Activated T-helper 2 cell treated with anti-CD3 and anti-CD28 coated beads, Interferon-gamma antibody, Interleukin-2, Interleukin-4, amounts not matched to agents 10 μg/mL and 5 μg/mL and 100 μg/mL, durations not matched to agents 14 hours and 24 hours and 36 hours (primary cell): ENCODE results near the gene KLHL8. TPM values are rescaled to one million over a fixed set of nuclear protein-coding genes. Genes with fewer than 3 reads are reported as not detected.
"Not testable (repeated sequence)": the region's sequence is repeated elsewhere in the genome, so short reads cannot be mapped to it uniquely, and the experiment has no call there.

ENCODE experiments used
- DNase-seq: peaks from one replicate; pipeline ENCODE4 v3.0.0; 2021; ENCODE audit warnings: low spot score
- H3K27ac Mint-ChIP-seq: one replicate; pipeline ENCODE4 v1.8.0; 2021; ENCODE audit warnings: mixed read lengths
- H3K27me3 Mint-ChIP-seq: one replicate; pipeline ENCODE4 v1.8.0; 2021; ENCODE audit warnings: low read depth, mixed read lengths
- H3K36me3 Mint-ChIP-seq: one replicate; pipeline ENCODE4 v1.8.0; 2021; ENCODE audit warnings: low read depth, mixed read lengths
- H3K4me1 Mint-ChIP-seq: one replicate; pipeline ENCODE4 v1.8.0; 2021; ENCODE audit warnings: low read depth, mixed read lengths
- H3K4me3 Mint-ChIP-seq: one replicate; pipeline ENCODE4 v1.8.0; 2021; ENCODE audit warnings: low read depth, mild to moderate bottlenecking, moderate library complexity, mixed read lengths
- H3K9me3 Mint-ChIP-seq: one replicate; pipeline ENCODE4 v1.8.0; 2021; ENCODE audit warnings: mixed read lengths
- intact Hi-C: fragments of 100-400 bp; cut with micrococcal nuclease; formaldehyde crosslinking; loops from one replicate; pipeline ENCODE4 v1.15.1; 2023
- total RNA-seq: library from RNA; stranded (reverse); gene quantifications from 2 replicates; pipeline ENCODE4 v1.2.3, GENCODE V29; 2022

KLHL8 gene
- total RNA-seq, 1 donor from 2014 or later = 12.3 TPM

- Mint-ChIP-seq H3K4me1 (peaks cover 18% of the 10 kb centered on the region), H3K4me3 (peak overlapping the region; percentile 89), H3K36me3 (no peaks in the 10 kb centered on the region), H3K27me3 (peaks cover 6% of the 10 kb centered on the region), H3K27ac (peak overlapping the region; percentile 82), H3K9me3 (no peaks in the 10 kb centered on the region)
- intact Hi-C loops = loop anchor here (1.0 to 2.0 kb wide), 4 partner anchors 15 to 283 kb away; no protein-coding TSS in a partner anchor
- no peak for DNase-seq
These were observed 755 bp downstream of the KLHL8 start for GRCh38 chr4:87219632-87220093.

GRCh38 chr4:87217235-87217763, 3.1 kb downstream of the KLHL8 start:
- H3K27me3 Mint-ChIP-seq, intact Hi-C loops, H3K4me3 Mint-ChIP-seq, DNase-seq, H3K27ac Mint-ChIP-seq, H3K36me3 Mint-ChIP-seq, H3K9me3 Mint-ChIP-seq: not testable (repeated sequence)
- peaks cover 18% of the 10 kb centered on the region for H3K4me1 Mint-ChIP-seq

GRCh38 chr4:87216469-87216868, 3.9 kb downstream of the KLHL8 start:
- no peaks in the 10 kb centered on the region for H3K36me3 Mint-ChIP-seq
- H3K4me3 Mint-ChIP-seq = no peak overlapping the region
- peaks cover 17% of the 10 kb centered on the region for H3K4me1 Mint-ChIP-seq
- H3K27ac Mint-ChIP-seq = no peak overlapping the region
- intact Hi-C loops = no loop called here
- no peak for DNase-seq
- H3K27me3 Mint-ChIP-seq = no peaks in the 10 kb centered on the region
- H3K9me3 Mint-ChIP-seq = no peaks in the 10 kb centered on the region

DNA sequence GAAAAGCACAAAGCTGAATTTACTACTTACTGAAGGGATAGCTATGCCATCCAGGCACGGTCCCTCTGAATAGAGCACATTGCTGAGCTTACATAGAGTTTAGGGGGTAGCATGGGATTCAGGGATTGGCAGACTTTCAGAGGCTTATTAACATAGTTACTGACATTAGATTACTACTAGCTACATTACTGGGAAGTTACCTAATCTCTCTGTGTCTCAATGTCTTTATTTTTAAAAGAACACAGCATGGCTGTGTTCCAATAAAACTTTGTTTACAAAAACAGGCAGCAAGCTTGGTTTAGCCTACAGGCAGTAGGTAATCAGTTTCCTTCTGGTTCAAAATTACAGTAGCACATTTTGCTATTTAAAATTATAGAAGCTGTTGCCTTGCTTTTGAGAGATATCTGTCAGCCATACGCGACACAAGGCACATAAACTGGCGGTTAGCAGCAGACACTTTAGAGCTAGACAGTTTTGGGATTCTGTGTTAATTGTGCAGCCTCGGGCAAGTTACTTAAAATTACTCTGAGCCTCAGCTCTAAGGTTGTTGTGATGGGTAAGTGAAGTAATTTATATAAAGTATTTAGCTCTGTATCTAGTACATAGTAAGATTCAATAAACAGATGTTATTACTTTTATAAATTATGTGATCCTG, 6.9 kb downstream of the KLHL8 start:
- H3K27me3 Mint-ChIP-seq = no peaks in the 10 kb centered on the region
- no peak overlapping the region for H3K27ac Mint-ChIP-seq
- intact Hi-C loops = no loop called here
- no peak overlapping the region for H3K4me3 Mint-ChIP-seq
- no peak for DNase-seq
- peaks cover 19% of the 10 kb centered on the region for H3K4me1 Mint-ChIP-seq
- H3K36me3 Mint-ChIP-seq = no peaks in the 10 kb centered on the region
- H3K9me3 Mint-ChIP-seq = no peaks in the 10 kb centered on the region

GRCh38 chr4:87211249-87211952, 9.0 kb downstream of the KLHL8 start:
- DNase-seq = no peak
- Mint-ChIP-seq H3K4me1 (peaks cover 13% of the 10 kb centered on the region), H3K4me3 (no peak overlapping the region), H3K27me3 (no peaks in the 10 kb centered on the region), H3K27ac (no peak overlapping the region), H3K9me3 (no peaks in the 10 kb centered on the region), H3K36me3 (peaks cover 11% of the 10 kb centered on the region)
- intact Hi-C loops = no loop called here

DNA sequence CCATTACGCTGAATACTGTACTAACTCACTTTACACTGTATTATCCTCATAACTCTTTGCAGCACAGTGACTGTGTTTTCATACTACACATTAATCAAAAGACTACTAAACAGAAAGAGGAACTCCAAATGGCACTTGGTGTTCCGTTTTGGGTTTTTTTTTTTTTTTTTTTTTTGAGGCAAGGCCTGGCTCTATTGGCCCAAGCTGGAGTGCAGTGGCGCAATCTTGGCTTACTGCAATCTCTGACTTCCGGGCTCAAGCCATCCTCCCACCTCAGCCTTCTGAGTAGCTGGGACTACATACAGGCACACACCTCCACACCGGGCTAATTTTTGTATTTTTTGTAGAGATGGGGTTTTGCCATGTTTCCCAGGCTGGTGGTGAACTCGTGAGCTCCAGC, 10.7 kb downstream of the KLHL8 start:
- peak overlapping the region; percentile 39 for H3K4me3 Mint-ChIP-seq
- peaks cover 12% of the 10 kb centered on the region for H3K4me1 Mint-ChIP-seq
- no peaks in the 10 kb centered on the region for H3K27me3 Mint-ChIP-seq
- no peak for DNase-seq
- intact Hi-C loops = no loop called here
- H3K36me3 Mint-ChIP-seq = peaks cover 15% of the 10 kb centered on the region
- no peak overlapping the region for H3K27ac Mint-ChIP-seq
- H3K9me3 Mint-ChIP-seq = peaks cover 6% of the 10 kb centered on the region

GRCh38 chr4:87209182-87209581, 11.2 kb downstream of the KLHL8 start:
- intact Hi-C loops = no loop called here
- no peak overlapping the region for H3K4me3 Mint-ChIP-seq
- peaks cover 11% of the 10 kb centered on the region for H3K9me3 Mint-ChIP-seq
- H3K4me1 Mint-ChIP-seq = peaks cover 12% of the 10 kb centered on the region
- no peak overlapping the region for H3K27ac Mint-ChIP-seq
- DNase-seq = no peak
- no peaks in the 10 kb centered on the region for H3K27me3 Mint-ChIP-seq
- H3K36me3 Mint-ChIP-seq = peaks cover 15% of the 10 kb centered on the region

GRCh38 chr4:87204559-87204958, 15.9 kb downstream of the KLHL8 start:
- H3K4me1 Mint-ChIP-seq = peaks cover 4% of the 10 kb centered on the region
- peaks cover 38% of the 10 kb centered on the region for H3K9me3 Mint-ChIP-seq
- intact Hi-C loops = no loop called here
- DNase-seq = no peak
- no peak overlapping the region for H3K4me3 Mint-ChIP-seq
- peaks cover 23% of the 10 kb centered on the region for H3K36me3 Mint-ChIP-seq
- H3K27ac Mint-ChIP-seq = no peak overlapping the region
- no peaks in the 10 kb centered on the region for H3K27me3 Mint-ChIP-seq

DNA sequence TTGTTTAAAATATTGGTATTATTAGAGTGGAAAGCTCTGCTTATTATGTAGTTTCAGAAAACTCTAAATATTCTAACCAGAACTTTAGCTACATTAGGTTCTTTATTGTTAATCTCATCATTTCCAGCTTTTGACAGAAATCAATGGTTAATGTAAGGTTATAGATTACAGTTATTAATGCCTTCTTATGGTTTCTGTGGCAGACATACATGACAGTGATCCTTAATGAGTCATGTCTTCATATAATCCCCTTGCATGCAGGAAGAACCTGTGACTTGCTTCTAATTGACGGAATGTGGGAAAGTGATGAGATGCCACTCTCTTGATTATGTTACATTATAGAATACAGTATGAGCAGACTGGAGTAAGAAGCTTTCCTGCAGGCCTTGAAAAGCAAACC, 23.5 kb downstream of the KLHL8 start:
- Mint-ChIP-seq H3K9me3 (peaks cover 9% of the 10 kb centered on the region), H3K27ac (no peak overlapping the region), H3K36me3 (no peaks in the 10 kb centered on the region), H3K4me1 (peaks cover 25% of the 10 kb centered on the region), H3K4me3 (no peak overlapping the region), H3K27me3 (no peaks in the 10 kb centered on the region)
- DNase-seq = no peak
- intact Hi-C loops = no loop called here

- no peak overlapping the region for H3K27ac Mint-ChIP-seq
- H3K4me3 Mint-ChIP-seq = no peak overlapping the region
- intact Hi-C loops = no loop called here
- H3K36me3 Mint-ChIP-seq = no peaks in the 10 kb centered on the region
- peaks cover 29% of the 10 kb centered on the region for H3K4me1 Mint-ChIP-seq
- no peaks in the 10 kb centered on the region for H3K27me3 Mint-ChIP-seq
- no peak for DNase-seq
- H3K9me3 Mint-ChIP-seq = peaks cover 1% of the 10 kb centered on the region
These were observed 24.3 kb downstream of the KLHL8 start for GRCh38 chr4:87196146-87196545.

DNA sequence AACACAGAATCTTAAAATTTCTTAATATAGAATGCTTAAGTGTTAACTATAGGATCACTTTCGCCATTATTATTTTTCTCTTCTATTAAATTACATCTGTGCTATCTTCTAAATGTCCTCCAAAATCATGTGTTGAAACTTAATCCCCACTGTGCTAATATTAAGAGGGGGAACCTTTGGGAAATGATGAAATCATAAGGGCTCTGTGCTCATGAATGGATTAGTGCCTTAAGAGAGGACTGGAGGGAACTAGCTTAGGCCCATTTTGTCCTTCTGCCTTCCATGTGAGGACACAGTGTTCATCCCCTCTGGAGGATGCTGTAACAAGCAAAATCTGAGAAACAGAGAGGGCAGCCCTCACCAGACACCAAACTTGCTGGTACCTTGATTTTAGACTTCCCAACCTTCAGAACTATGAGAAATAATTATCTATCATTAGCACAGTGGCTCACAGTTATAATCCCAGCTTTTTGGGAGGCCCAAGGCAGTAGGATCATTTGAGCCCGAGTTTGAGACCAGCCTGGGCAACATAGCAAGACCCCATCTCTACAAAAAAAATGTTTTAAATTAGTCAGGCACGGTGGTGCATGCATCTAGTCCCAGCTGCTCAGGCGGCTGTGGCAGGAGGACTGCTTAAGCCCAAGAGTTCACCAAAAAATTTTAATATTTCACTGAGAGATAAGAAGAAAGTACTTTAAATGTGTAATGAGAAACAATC, 26.3 kb downstream of the KLHL8 start:
- no peak overlapping the region for H3K4me3 Mint-ChIP-seq
- DNase-seq = no peak
- H3K27ac Mint-ChIP-seq = no peak overlapping the region
- H3K36me3 Mint-ChIP-seq = no peaks in the 10 kb centered on the region
- intact Hi-C loops = loop anchor here (2.0 kb wide), 1 partner anchor 27 kb away; the partner anchor contains the start of gene KLHL8
- no peaks in the 10 kb centered on the region for H3K9me3 Mint-ChIP-seq
- H3K27me3 Mint-ChIP-seq = no peaks in the 10 kb centered on the region
- H3K4me1 Mint-ChIP-seq = peaks cover 25% of the 10 kb centered on the region

DNA sequence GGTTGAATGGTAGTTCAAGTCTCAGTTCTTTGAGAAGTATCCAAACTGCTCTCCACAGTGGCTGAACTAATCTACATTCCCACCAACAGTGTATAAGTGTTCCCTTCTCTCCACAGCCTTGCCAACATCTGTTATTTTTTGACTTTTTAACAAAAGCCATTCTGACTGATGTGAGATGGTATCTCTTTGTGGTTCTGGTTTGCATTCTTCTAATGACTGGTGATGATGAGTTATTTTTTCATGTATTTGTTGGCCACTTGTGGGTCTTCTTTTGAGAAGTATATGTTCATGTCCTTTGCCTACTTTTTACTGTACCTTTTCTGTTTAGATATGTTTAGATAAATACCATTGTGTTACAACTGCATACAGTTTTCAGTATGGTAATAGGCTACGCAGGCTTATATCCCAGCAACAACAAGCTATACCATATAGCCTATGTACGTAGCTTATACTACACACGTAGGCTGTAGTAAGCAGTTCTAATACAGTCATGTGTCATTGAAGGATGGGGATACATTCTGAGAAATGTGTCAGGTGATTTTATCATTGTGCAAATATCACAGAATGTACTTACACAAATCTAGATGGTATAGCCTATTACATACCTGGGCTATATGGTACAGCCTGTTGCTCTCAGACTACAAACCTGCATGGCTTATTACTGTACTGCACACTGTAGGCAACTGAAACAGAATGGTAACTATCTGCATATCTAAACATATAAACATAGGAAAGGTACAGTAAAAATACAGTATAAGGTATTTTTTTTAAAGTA, 28.1 kb downstream of the KLHL8 start:
- no peak overlapping the region for H3K4me3 Mint-ChIP-seq
- H3K27ac Mint-ChIP-seq = no peak overlapping the region
- H3K27me3 Mint-ChIP-seq = no peaks in the 10 kb centered on the region
- no peaks in the 10 kb centered on the region for H3K9me3 Mint-ChIP-seq
- DNase-seq = no peak
- intact Hi-C loops = loop anchor here (2.0 kb wide), 1 partner anchor 28 kb away; the partner anchor contains the start of gene KLHL8
- peaks cover 17% of the 10 kb centered on the region for H3K4me1 Mint-ChIP-seq
- no peaks in the 10 kb centered on the region for H3K36me3 Mint-ChIP-seq
